H1 (cell line): ENCODE results near the gene ADA. TPM values are rescaled to one million over a fixed set of nuclear protein-coding genes. Genes with fewer than 3 reads are reported as not detected.
A peak's percentile ranks its signal among the peaks of the same experiment; 100 is the strongest.

Source experiments
- CTCF ChIA-PET: fragments of 300-600 bp; sonication (Branson Sonifier 250); formaldehyde crosslinking; loops from one replicate; lab custom pipeline; 2021; ENCODE audit not compliant: partially characterized antibody; lab: Charles Lee
- POLR2A ChIA-PET: fragments of 300-600 bp; sonication (Branson Sonifier 250); formaldehyde crosslinking; loops from one replicate; lab custom pipeline; 2021; ENCODE audit warnings: inconsistent platforms; ENCODE audit not compliant: partially characterized antibody; lab: Charles Lee
- DNase-seq, 2 experiments: peaks; one replicate each; pipeline versions ENCODE4 v3.0.0 to v3.0.0-alpha.2; 2010 to 2022; ENCODE audit warnings: low spot score in 2 of 2, low read depth in 1 of 2, mixed read lengths in 1 of 2
- FAIRE-seq: peaks from 2 replicates; lab custom pipeline; 2011; peaks lifted over from hg19 to GRCh38; lab: Jason Lieb, UNC
- H2AFZ ChIP-seq: 2 replicates; pipeline ENCODE4 v1.8.1; 2012; ENCODE audit warnings: low read length, inconsistent platforms
- H2AK5ac ChIP-seq: 2 replicates; pipeline ENCODE4 v1.6.1; 2013; ENCODE audit warnings: low read depth, low read length
- H2BK120ac ChIP-seq: replicated peaks from 2 replicates; pipeline ENCODE3; 2013; ENCODE audit warnings: low read depth, low read length, inconsistent platforms
- H2BK12ac ChIP-seq: 2 replicates; pipeline ENCODE4 v1.6.1; 2013; ENCODE audit warnings: low read depth, low read length
- H2BK15ac ChIP-seq: 2 replicates; pipeline ENCODE4 v1.6.1; 2013; ENCODE audit warnings: low read length
- H2BK20ac ChIP-seq: 2 replicates; pipeline ENCODE4 v1.6.1; 2013; ENCODE audit warnings: low read length
- H2BK5ac ChIP-seq: 2 replicates; pipeline ENCODE4 v1.6.1; 2013; ENCODE audit warnings: low read depth, low read length
- H3K14ac ChIP-seq: 2 replicates; pipeline ENCODE4 v1.6.1; 2013; ENCODE audit warnings: inconsistent platforms; ENCODE audit not compliant: insufficient read length
- H3K18ac ChIP-seq: 2 replicates; pipeline ENCODE4 v1.6.1; 2013; ENCODE audit warnings: low read length; ENCODE audit errors: extremely low read depth
- H3K23ac ChIP-seq: 2 replicates; pipeline ENCODE4 v1.6.1; 2013; ENCODE audit warnings: inconsistent platforms; ENCODE audit not compliant: insufficient read length
- H3K23me2 ChIP-seq: 2 replicates; pipeline ENCODE4 v1.6.1; 2013; ENCODE audit warnings: low read depth, low read length
- H3K27ac ChIP-seq: 2 replicates; pipeline ENCODE4 v1.6.1; 2011; ENCODE audit warnings: low read depth, low read length, inconsistent platforms
- H3K27me3 ChIP-seq, 4 experiments: replicated peaks in 1 of 4; 1 replicate in 1 of 4; 2 replicates in 3 of 4; pipeline versions ENCODE4 v1.6.1 to v1.8.1; 2011 to 2013; ENCODE audit warnings: low read length in 3 of 4, mild to moderate bottlenecking in 3 of 4, inconsistent platforms in 2 of 4, mixed read lengths in 2 of 4, moderate library complexity in 1 of 4; ENCODE audit not compliant: control insufficient read depth in 3 of 4, insufficient read depth in 3 of 4; ENCODE audit errors: extremely low read depth in 1 of 4
- H3K36me3 ChIP-seq, 4 experiments: 2 replicates each; pipeline versions ENCODE4 v1.6.1 to v1.8.1; 2011 to 2013; ENCODE audit warnings: mild to moderate bottlenecking in 4 of 4, low read length in 3 of 4, moderate library complexity in 2 of 4, control low read depth in 1 of 4, inconsistent platforms in 1 of 4; ENCODE audit not compliant: insufficient read depth in 4 of 4, control insufficient read depth in 2 of 4
- H3K4ac ChIP-seq: replicated peaks from 2 replicates; pipeline ENCODE3; 2013; ENCODE audit warnings: low read length, low read depth, mixed read lengths, inconsistent platforms; ENCODE audit not compliant: insufficient read length
- H3K4me1 ChIP-seq, 4 experiments: replicated peaks in 1 of 4; 1 replicate in 1 of 4; 2 replicates in 3 of 4; pipeline versions ENCODE4 v1.6.1 to v1.8.1; 2011 to 2013; ENCODE audit warnings: low read length in 3 of 4, inconsistent platforms in 2 of 4, mixed read lengths in 1 of 4; ENCODE audit not compliant: insufficient read depth in 4 of 4, control insufficient read depth in 3 of 4
- H3K4me2 ChIP-seq, 2 experiments: 2 replicates each; pipeline versions ENCODE4 v1.6.1 to v1.8.1; 2011 to 2013; ENCODE audit warnings: low read depth in 2 of 2, low read length in 2 of 2, control low read depth in 1 of 2, inconsistent platforms in 1 of 2, mild to moderate bottlenecking in 1 of 2; ENCODE audit not compliant: insufficient read depth in 1 of 2
- H3K4me3 ChIP-seq, 4 experiments: fragments of 200-600, 300-600 bp in 1 of 4; sonication (generic), shearing (Covaris generic), sonication (Bioruptor Twin) in 1 of 4; 2 replicates each; pipeline versions ENCODE4 v1.5.1 to v1.8.1; 2011 to 2016; ENCODE audit warnings: low read length in 4 of 4, low read depth in 3 of 4, control low read depth in 2 of 4, inconsistent platforms in 2 of 4, mild to moderate bottlenecking in 2 of 4, mixed read lengths in 1 of 4, moderate library complexity in 1 of 4; ENCODE audit not compliant: insufficient read depth in 2 of 4; ENCODE audit errors: extremely low read depth in 1 of 4
- H3K56ac ChIP-seq: replicated peaks from 2 replicates; pipeline ENCODE3; 2013; ENCODE audit warnings: low read depth, mild to moderate bottlenecking, mixed read lengths, low read length, inconsistent platforms; ENCODE audit not compliant: insufficient read length
- H3K79me1 ChIP-seq: 2 replicates; pipeline ENCODE4 v1.6.1; 2013; ENCODE audit warnings: low read depth, low read length, control low read depth
- H3K79me2 ChIP-seq, 2 experiments: 2 replicates each; pipeline versions ENCODE4 v1.6.1 to v1.8.1; 2012 to 2013; ENCODE audit warnings: low read length in 2 of 2, mild to moderate bottlenecking in 2 of 2, inconsistent platforms in 1 of 2; ENCODE audit not compliant: insufficient read depth in 2 of 2, control insufficient read depth in 1 of 2
- H3K9ac ChIP-seq, 4 experiments: replicated peaks in 1 of 4; 1 replicate in 1 of 4; 2 replicates in 3 of 4; pipeline versions ENCODE4 v1.6.1 to v1.8.1; 2011 to 2013; ENCODE audit warnings: low read depth in 3 of 4, low read length in 3 of 4, control low read depth in 2 of 4, mild to moderate bottlenecking in 2 of 4, moderate library complexity in 2 of 4, inconsistent platforms in 1 of 4; ENCODE audit errors: extremely low read depth in 1 of 4
- H3K9me3 ChIP-seq, 2 experiments: 2 replicates each; pipeline versions ENCODE4 v1.6.1 to v1.8.1; 2012 to 2013; ENCODE audit warnings: mild to moderate bottlenecking in 2 of 2, moderate library complexity in 2 of 2, control low read depth in 1 of 2, inconsistent platforms in 1 of 2, low read depth in 1 of 2, low read length in 1 of 2, mixed read lengths in 1 of 2; ENCODE audit not compliant: insufficient read depth in 2 of 2
- H4K20me1 ChIP-seq, 2 experiments: replicated peaks in 1 of 2; 2 replicates each; pipeline versions ENCODE3 to v1.8.1; 2011 to 2013; ENCODE audit warnings: inconsistent platforms in 2 of 2, low read length in 2 of 2, mild to moderate bottlenecking in 1 of 2; ENCODE audit not compliant: insufficient read depth in 2 of 2, control insufficient read depth in 1 of 2
- H4K5ac ChIP-seq: 2 replicates; pipeline ENCODE4 v1.6.1; 2013; ENCODE audit warnings: low read length, low read depth, mixed read lengths, inconsistent platforms; ENCODE audit not compliant: insufficient read length
- H4K8ac ChIP-seq: 2 replicates; pipeline ENCODE4 v1.8.0; 2013; ENCODE audit warnings: mild to moderate bottlenecking, moderate library complexity, low read length, inconsistent platforms; ENCODE audit not compliant: insufficient read depth; ENCODE audit errors: extremely low read depth
- H4K91ac ChIP-seq: replicated peaks from 2 replicates; pipeline ENCODE3; 2013; ENCODE audit warnings: low read length, mixed read lengths, inconsistent platforms; ENCODE audit not compliant: insufficient read length
- ASH2L ChIP-seq: fragments of 200-600, 300-600 bp; sonication (generic); IDR thresholded peaks from one replicate; pipeline ENCODE4 v1.7.1; 2017; ENCODE audit warnings: low read length
- NANOG ChIP-seq: IDR thresholded peaks from 2 replicates; pipeline ENCODE4 v1.6.1; 2011; ENCODE audit warnings: low read length, low read depth, mild to moderate bottlenecking, inconsistent platforms; ENCODE audit not compliant: insufficient read depth, poor library complexity, severe bottlenecking
- SIN3A ChIP-seq, 2 experiments: IDR thresholded peaks in 1 of 2; conservative IDR thresholded peaks in 1 of 2; 2 replicates each; pipeline ENCODE4 v1.6.1; 2011 to 2012; ENCODE audit warnings: low read length in 2 of 2, improper control_type of control experiment in 1 of 2, low read depth in 1 of 2, mild to moderate bottlenecking in 1 of 2
- SP1 ChIP-seq: IDR thresholded peaks from 2 replicates; pipeline ENCODE4 v1.6.1; 2011; ENCODE audit warnings: low read depth, low read length
- TBP ChIP-seq: IDR thresholded peaks from 2 replicates; pipeline ENCODE4 v1.6.1; 2011; ENCODE audit warnings: low read depth, low read length, improper control_type of control experiment
- WGBS, 2 experiments: shearing (Covaris generic) in 1 of 2; methylation state at CpG; one replicate each; pipeline versions ENCODE4 v1.1.6 to v1.1.7; 2013 to 2015; ENCODE audit warnings: low lambda C conversion rate in 2 of 2, mixed read lengths in 2 of 2, inconsistent platforms in 1 of 2, low coverage in 1 of 2, missing lambda C conversion rate in 1 of 2; ENCODE audit not compliant: insufficient replicate concordance in 2 of 2, insufficient coverage in 1 of 2, insufficient read length in 1 of 2; ENCODE audit errors: extremely low coverage in 1 of 2, missing lambda C conversion rate in 1 of 2; 5-methylcytosine and 5-hydroxymethylcytosine counted together
- polyA plus RNA-seq, 7 experiments: library from polyadenylated mRNA; depleted of rRNA in 3 of 7; stranded (reverse) in 5 of 7; unstranded in 2 of 7; fragments of >200 nt in 5 of 7; fragments of 200-250 nt in 2 of 7; gene quantifications; 1 replicate in 5 of 7; 2 replicates in 1 of 7; 4 replicates in 1 of 7; pipeline versions ENCODE4 v1.2.1 to v1.2.3, GENCODE V29; 2011 to 2013; ENCODE audit warnings: missing spikeins in 2 of 7, mixed read lengths in 2 of 7
- total RNA-seq: library from RNA; stranded (reverse); fragmentation: NEBNext Ultra II Directional; extraction: Animal tissue kit (Norgen Biotek cat#: 25700); gene quantifications from 2 replicates; pipeline ENCODE4 v1.2.1, GENCODE V29; 2021

ADA gene
- total and polyA plus RNA-seq, 2 of the 8 experiments (the other 6 are each of a cell fraction or from before 2014, with no cell fraction given) = 19.9 to 32.8 TPM

DNA sequence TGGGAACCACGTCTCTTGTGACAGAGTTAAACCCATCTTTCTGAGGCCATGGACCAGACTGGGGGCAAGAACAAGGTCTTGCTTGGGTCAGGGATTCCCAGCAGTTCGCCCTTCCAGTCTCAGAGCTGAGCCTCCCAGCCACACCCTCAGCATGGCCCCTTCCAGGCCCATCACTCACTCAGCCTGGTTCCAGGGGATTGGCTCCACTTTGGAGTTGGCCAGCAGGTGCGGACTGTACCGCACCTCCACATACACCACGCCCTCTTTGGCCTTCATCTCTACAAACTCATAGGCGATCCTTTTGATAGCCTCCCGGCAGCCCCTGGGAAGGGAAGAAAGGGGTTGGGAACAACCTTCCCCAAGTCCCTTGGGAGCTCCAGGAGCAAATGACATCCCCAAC lies 25.2 kb downstream of the ADA start:
- TF ChIP-seq SIN3A (conservative IDR thresholded peaks at IDR 0.05 in 1 of 2, IDR thresholded peaks at IDR 0.05 in 1 of 2; ENCODE audit: low read depth in 1 of 2, low read length in 2 of 2) (no peak), ASH2L (no peak), SP1 (no peak), TBP (no peak), NANOG (no peak)
- TF ChIP-seq, all 59 proteins: peak for 0
- Histone ChIP-seq H3K14ac (no peak overlapping the region), H3K79me1 (no peaks in the 10 kb centered on the region; the same call in 1 of the 2 replicates), H3K9me3 (no peaks in the 10 kb centered on the region), H3K23ac (no peak overlapping the region), H2AK5ac (no peak overlapping the region), H3K4me1 (peaks cover 0 to 3% (median 0%) of the 10 kb centered on the region in 4 experiments; a peak in 3 of 7 replicates), H2BK120ac (no peak overlapping the region), H3K4me2 (no peak overlapping the region), H3K27ac (no peak overlapping the region), H3K36me3 (peaks cover 0 to 5% (median 0%) of the 10 kb centered on the region in 4 experiments; a peak in 2 of 8 replicates), H2BK20ac (no peak overlapping the region), H3K23me2 (no peaks in the 10 kb centered on the region), H3K56ac (no peak overlapping the region), H4K91ac (no peak overlapping the region), H4K20me1 (peaks cover 0 to 7% of the 10 kb centered on the region in 2 experiments), H3K79me2 (no peaks in the 10 kb centered on the region), H4K5ac (no peak overlapping the region), H2AFZ (no peak overlapping the region), H2BK5ac (no peak overlapping the region), H4K8ac (0 out of 2 replicates have a peak overlapping the region, but pooled peaks have one; percentile 31), H3K4me3 (no peak overlapping the region), H3K18ac (no peak overlapping the region), H2BK12ac (no peak overlapping the region), H3K4ac (no peak overlapping the region), H2BK15ac (no peak overlapping the region), H3K27me3 (no peaks in the 10 kb centered on the region), H3K9ac (no peak overlapping the region)
- WGBS, 2 experiments = 86% methylated on average over 7 of the region's 7 CpGs; no CpG with 5 or more reads in 1 of the 2 experiments
- DNase-seq = no peak
- ChIA-PET CTCF (interaction anchor here (1.4 kb wide), 3 partner anchors 8 to 141 kb away, joined by 3 to 5 read pairs (median 3); no protein-coding TSS in a partner anchor), POLR2A (interaction anchor here (0.7 to 1.9 kb wide), 2 partner anchors 9 to 10 kb away, joined by 3 to 6 read pairs; no protein-coding TSS in a partner anchor)
- no peak for FAIRE-seq
